Stimulated activated naive CD8-positive, alpha-beta T cell treated with anti-CD3 and anti-CD28 coated beads, Interleukin-15, Interleukin-2, amounts not matched to agents 100 ng/mL and 50 ng/mL, for 24 hours (primary cell): ENCODE measurements around the gene TMEM179B.
A peak's percentile ranks its signal among the peaks of the same experiment; 100 is the strongest.
"Not testable (repeated sequence)": the region's sequence is repeated elsewhere in the genome, so short reads cannot be mapped to it uniquely, and the experiment has no call there.

Source experiments
- H3K27ac Mint-ChIP-seq: one replicate; pipeline ENCODE4 v1.8.0; 2021; ENCODE audit warnings: mild to moderate bottlenecking, mixed read lengths
- H3K27me3 Mint-ChIP-seq: one replicate; pipeline ENCODE4 v1.8.0; 2021; ENCODE audit warnings: mixed read lengths
- H3K36me3 Mint-ChIP-seq: one replicate; pipeline ENCODE4 v1.8.0; 2021; ENCODE audit warnings: low read depth, mixed read lengths
- H3K4me1 Mint-ChIP-seq: one replicate; pipeline ENCODE4 v1.8.0; 2021; ENCODE audit warnings: low read depth, mixed read lengths
- H3K4me3 Mint-ChIP-seq: one replicate; pipeline ENCODE4 v1.8.0; 2021; ENCODE audit warnings: mild to moderate bottlenecking, mixed read lengths
- H3K9me3 Mint-ChIP-seq: one replicate; pipeline ENCODE4 v1.8.0; 2021; ENCODE audit warnings: mixed read lengths

TMEM179B gene, protein sequence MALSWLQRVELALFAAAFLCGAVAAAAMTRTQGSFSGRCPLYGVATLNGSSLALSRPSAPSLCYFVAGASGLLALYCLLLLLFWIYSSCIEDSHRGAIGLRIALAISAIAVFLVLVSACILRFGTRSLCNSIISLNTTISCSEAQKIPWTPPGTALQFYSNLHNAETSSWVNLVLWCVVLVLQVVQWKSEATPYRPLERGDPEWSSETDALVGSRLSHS

DNA sequence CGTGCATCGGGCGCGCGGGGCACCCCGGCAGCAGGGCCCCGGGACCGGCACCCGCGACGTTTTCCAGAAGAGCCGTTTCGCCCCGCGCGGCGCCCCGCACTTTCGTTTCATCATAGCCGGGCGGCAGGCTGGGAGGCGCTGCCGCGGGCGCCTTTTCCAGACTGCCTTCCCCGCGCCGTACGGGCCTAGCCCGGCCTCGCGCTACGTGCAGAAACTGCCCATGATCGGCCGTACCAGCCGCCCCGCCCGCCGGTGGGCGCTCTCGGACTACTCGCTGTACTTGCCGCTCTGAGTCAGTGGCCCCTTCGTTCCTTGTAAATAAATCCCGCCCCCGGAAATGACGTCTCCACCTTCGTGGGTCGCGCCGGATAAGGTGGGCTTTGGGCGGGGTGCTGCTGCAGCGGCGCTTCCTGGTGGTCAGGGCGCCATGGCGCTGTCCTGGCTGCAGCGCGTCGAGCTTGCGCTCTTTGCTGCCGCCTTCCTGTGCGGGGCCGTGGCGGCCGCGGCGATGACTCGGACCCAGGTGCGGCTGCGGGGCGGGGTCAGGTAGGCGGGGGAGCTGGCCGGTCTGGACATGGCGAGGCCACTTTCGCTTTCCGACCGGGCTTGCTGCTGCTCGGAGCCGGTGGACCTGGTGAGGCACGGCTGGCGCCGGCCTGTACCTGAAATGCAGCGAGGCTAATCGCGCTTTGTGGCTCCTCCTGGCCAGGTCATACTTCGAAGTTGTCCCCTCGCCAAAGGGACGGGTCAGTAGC is at the start of gene TMEM179B:
Gene TMEM179B, plus strand, starts transcription at position 398 of the 755 bp plus-strand sequence. Its CDS starts 30 bp downstream, at position 428.
- no peaks in the 10 kb centered on the region for H3K27me3 Mint-ChIP-seq
- peaks cover 48% of the 10 kb centered on the region for H3K4me1 Mint-ChIP-seq
- peak within 1 kb of the TSS; percentile 92 for H3K27ac Mint-ChIP-seq
- peaks cover 48% of the 10 kb centered on the region for H3K36me3 Mint-ChIP-seq
- no peaks in the 10 kb centered on the region for H3K9me3 Mint-ChIP-seq
- H3K4me3 Mint-ChIP-seq: peak within 1 kb of the TSS; percentile 94

DNA sequence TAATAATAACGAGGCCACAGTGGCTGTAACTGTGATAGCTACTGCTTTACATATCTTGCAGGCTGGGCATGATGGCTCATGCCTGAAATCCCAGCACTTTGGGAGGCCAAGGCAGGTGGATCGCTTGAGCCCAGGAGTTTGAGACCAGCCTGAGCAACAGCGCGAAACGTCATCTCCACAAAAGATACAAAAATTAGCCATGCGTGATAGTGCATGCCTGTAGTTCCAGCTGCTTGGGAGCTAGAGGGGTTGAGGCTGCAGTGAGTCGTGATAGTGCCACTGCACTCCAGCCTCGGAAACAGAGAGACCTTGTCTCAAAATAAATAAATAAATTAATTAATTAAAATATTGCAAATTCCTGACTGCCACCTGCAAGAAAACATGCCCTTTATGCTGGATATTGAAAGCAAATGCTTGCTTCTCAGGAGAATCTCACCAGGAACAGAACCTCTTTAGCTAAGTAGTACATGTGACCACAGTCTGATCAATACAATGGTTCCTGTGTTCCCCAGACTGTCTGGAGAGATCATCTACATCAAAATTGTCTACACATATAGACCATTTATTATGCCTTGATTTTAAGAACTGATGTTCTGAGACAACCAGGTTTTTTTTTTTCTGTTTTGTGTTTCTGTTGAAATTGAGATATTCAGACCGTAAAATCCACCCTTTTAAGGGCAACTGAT is 39.6 kb upstream of the TMEM179B start:
- H3K4me3 Mint-ChIP-seq: no peak overlapping the region
- H3K36me3 Mint-ChIP-seq: peaks cover 5% of the 10 kb centered on the region
- H3K27ac Mint-ChIP-seq: no peak overlapping the region
- H3K9me3 Mint-ChIP-seq: no peaks in the 10 kb centered on the region
- no peaks in the 10 kb centered on the region for H3K27me3 Mint-ChIP-seq
- H3K4me1 Mint-ChIP-seq: peaks cover 16% of the 10 kb centered on the region

DNA sequence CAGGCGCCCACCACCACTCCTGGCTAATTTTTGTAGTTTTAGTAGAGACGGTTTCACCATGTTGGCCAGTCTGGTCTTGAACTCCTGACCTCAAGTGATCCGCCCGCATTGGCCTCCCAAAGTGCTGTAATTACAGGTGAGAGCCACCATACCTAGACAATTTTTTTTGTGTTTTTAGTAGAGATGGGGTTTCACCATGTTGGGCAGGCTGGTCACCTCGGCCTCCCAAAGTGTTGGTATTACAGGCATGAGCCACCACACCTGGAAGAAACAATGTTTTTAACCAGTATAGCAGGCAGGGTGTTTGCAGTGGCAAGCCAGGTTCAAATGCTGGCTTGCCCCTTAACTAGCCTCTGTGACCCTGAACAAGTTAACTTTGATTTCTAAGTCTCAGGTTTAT is 37.3 kb upstream of the TMEM179B start:
- H3K9me3 Mint-ChIP-seq, H3K36me3 Mint-ChIP-seq, H3K27ac Mint-ChIP-seq, H3K27me3 Mint-ChIP-seq, H3K4me3 Mint-ChIP-seq: not testable (repeated sequence)
- peaks cover 35% of the 10 kb centered on the region for H3K4me1 Mint-ChIP-seq

DNA sequence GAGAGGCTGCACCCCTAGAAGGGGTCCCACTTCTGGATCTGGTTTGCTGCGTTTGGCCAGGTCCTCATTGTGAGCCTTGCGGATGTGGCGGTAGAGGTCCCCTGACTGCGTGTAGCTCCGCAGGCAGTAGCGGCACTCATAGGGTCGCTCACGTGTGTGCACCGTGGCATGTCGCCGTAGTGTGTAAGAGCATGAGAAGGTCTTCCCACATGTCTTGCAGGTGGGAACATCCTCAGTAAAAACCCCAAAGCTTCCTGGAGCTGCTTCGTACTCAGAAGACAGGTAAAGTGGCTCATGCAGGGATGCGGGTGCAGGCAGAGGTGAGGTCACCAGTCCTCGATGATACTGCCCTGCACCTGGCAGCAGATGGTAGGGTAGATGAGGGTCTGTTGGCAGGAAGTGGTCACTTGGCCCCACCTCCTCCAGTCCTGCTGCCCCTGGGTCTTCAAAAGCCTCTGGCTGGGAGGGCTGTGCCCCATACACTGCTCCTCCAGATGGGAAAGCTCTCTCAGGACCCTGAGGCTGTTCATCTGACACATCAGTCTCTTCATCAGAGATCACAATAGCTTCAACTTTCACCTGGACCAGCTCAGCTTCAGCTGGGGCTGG is 34.9 kb upstream of the TMEM179B start:
- H3K27ac Mint-ChIP-seq: peak overlapping the region; percentile 34
- H3K4me1 Mint-ChIP-seq: peaks cover 35% of the 10 kb centered on the region
- H3K9me3 Mint-ChIP-seq: no peaks in the 10 kb centered on the region
- no peak overlapping the region for H3K4me3 Mint-ChIP-seq
- no peaks in the 10 kb centered on the region for H3K27me3 Mint-ChIP-seq
- peaks cover 5% of the 10 kb centered on the region for H3K36me3 Mint-ChIP-seq

DNA sequence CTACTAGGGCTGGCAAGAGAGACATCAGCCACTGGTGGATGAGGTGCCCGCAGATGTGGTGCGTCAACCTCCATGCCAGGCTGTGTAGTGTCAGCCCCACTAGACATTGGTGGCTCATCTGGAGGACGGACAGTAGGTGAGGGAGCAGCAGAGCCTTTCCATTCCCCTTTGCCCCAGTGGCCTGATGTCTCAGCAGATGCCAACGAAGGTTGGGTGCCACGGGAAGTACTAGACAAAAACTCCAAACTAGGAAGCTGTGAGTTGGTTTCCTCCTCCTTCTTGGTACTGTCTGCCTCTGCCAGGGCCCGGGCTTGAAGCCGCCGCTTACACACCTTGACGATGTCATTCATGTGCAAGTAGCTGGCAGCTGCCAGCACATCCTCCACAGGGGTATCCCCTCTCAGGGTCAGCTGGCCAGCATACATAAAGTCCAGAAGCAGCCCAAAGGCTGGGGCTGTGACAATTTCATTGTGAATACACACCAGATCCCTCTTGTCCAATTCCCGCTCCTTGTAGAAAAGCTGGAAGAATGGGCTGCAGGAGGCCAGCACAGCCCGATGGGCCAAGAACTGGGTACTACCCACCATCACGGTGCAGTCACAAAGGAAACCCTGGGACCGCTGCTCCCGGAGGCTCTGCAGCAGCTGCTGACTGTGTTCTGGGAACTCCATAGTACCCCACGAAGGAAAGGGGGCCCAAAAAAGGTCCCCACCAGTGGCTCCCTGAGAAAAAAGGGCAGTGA is 34.0 kb upstream of the TMEM179B start:
- peaks cover 35% of the 10 kb centered on the region for H3K4me1 Mint-ChIP-seq

DNA sequence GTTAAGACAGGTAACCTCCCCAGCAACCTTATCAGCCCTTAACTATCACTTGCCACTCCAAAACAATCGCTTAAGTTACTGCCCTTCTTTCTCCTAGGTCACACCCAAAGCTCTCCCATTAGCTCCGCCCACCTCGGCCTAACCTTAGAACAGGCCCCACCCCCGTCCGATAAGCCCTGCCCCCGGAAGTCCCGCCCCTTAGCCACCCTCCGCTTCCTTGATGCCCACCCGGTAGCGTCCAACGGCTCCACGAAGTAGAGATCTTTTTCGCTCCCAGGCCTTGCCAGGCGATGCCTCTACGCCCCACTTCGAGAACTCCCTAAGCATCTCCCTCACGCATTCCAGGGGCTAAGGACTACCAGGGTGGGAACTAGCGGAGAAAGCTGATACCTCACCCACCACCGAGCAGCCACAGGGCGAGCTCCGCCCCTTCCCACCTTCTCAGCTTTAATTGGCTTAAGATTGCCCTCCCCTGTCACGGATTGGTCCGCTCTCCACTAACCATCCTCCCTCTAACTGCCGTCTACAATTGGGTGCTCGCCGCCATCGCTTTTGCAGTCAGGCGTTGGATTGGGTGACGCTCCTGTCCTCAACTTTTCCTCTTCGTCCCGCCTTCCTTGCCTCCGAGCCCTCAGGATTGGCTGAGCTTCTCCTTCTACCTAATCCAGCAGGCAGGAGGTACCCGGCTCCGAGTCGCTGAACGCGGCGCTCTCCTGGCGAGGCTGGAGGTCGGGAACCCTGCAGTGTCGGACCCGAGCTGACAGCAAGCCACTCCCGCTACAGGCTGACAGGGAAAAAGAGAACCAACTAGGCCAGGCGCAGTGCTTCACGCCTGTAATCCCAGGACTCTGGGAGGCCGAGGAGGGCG is 33.2 kb upstream of the TMEM179B start, which contains the start of gene ZBTB3:
Gene ZBTB3, minus strand, starts transcription at position 425 of the 868 bp plus-strand sequence. CDS start 496 bp downstream, outside the sequence.
- Mint-ChIP-seq H3K9me3 (no peaks in the 10 kb centered on the region), H3K27me3 (no peaks in the 10 kb centered on the region), H3K27ac (peak within 1 kb of the TSS; percentile 98), H3K36me3 (peaks cover 5% of the 10 kb centered on the region), H3K4me3 (peak within 1 kb of the TSS; percentile 99), H3K4me1 (peaks cover 32% of the 10 kb centered on the region)

More for the DNA sequence above, 34.0 kb upstream of the TMEM179B start:
- Mint-ChIP-seq H3K36me3 (peaks cover 5% of the 10 kb centered on the region), H3K27me3 (no peaks in the 10 kb centered on the region), H3K9me3 (no peaks in the 10 kb centered on the region), H3K4me3 (peak overlapping the region; percentile 99), H3K27ac (peak overlapping the region; percentile 98)

DNA sequence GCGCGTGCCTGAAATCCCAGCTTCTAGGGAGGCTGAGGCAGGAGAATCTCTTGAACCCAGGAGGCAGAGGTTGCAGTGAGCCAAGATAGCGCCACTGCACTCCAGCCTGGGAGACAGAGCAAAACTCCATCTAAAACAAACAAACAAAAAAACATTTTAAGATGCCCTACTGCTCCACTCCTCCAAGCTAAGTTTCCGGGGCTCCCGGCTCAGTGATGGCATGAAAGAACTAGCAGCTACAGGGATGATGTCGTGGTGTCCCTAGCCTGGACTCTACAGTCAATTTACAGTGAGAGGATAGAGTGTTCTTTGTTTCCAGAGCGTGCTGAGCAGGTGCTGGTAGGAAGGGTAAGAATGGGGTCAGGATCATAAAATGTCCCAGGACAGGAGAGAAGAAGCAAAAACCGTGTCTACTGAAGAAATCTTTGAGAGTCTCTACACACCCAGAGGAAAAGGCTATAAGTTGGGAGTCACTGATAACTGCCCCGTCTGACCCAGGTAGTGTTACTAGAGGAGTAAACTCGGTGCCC is 32.1 kb upstream of the TMEM179B start:
- H3K27me3 Mint-ChIP-seq: no peaks in the 10 kb centered on the region
- peaks cover 25% of the 10 kb centered on the region for H3K4me1 Mint-ChIP-seq
- peak overlapping the region; percentile 99 for H3K4me3 Mint-ChIP-seq
- no peaks in the 10 kb centered on the region for H3K9me3 Mint-ChIP-seq
- peaks cover 5% of the 10 kb centered on the region for H3K36me3 Mint-ChIP-seq
- no peak overlapping the region for H3K27ac Mint-ChIP-seq

DNA sequence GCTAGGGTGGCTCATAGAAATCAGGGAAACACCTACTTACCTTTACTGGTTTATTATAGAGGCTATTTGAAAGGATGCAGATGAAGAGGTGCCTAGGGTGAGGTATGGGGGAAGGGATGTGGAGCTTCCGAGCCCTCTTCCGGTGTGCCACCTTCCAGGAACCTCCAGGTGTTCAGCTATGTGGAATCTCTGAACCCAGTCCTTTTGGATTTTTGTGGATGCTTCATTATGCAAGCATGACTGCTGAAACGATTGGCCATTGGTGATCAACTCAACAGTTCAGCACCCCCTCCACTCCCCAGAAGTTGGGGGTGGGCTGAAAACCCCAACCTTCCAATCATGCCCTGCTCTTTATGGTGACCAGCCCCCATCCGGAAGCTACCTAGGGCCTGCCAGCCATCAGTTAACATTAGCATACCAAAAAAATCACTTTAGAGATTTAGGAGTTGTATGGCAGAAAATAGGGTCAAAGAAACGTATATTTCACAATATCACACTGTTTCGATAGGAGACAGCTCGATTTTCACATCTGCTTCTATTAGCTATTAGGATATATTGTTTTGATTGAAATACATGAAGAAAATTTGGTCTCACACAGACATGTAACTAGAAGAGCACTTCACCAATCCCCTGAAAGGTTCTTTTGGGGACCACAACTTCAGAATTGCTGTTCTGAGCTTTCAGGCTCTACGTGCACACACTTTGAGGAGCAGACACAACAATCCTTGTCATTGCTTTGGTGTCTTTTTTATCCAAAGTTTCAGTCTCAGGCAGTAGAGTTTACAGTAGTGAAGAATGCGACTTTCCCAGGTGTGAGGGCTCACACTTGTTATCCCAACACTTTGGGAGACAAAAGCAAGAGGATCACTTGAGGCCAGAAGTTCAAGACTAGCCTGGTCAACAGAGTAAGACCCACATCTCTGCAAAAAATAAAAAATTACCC is 29.1 kb upstream of the TMEM179B start:
- H3K36me3 Mint-ChIP-seq: peaks cover 12% of the 10 kb centered on the region
- H3K4me3 Mint-ChIP-seq: no peak overlapping the region
- peaks cover 28% of the 10 kb centered on the region for H3K4me1 Mint-ChIP-seq
- H3K27me3 Mint-ChIP-seq: no peaks in the 10 kb centered on the region
- H3K9me3 Mint-ChIP-seq: no peaks in the 10 kb centered on the region
- no peak overlapping the region for H3K27ac Mint-ChIP-seq

DNA sequence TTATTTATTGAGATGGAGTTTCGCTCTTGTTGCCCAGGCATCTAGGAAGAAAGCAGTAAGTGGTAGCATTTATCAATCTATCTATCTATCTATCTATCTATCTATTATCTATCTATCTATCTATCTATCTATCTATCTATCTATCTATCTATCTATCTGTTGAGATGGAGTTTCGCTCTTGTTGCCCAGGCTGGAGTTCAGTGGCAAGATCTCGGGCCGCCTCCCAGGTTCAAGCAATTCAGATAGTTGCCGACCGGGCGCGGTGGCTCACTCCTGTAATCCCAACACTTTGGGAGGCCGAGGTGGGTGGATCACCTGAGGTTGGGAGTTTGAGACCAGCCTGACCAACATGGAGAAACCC is 26.4 kb upstream of the TMEM179B start:
- peak overlapping the region; percentile 99 for H3K4me3 Mint-ChIP-seq
- H3K27me3 Mint-ChIP-seq, H3K9me3 Mint-ChIP-seq: not testable (repeated sequence)
- H3K36me3 Mint-ChIP-seq: peaks cover 27% of the 10 kb centered on the region
- peaks cover 23% of the 10 kb centered on the region for H3K4me1 Mint-ChIP-seq
- H3K27ac Mint-ChIP-seq: peak overlapping the region; percentile 75

DNA sequence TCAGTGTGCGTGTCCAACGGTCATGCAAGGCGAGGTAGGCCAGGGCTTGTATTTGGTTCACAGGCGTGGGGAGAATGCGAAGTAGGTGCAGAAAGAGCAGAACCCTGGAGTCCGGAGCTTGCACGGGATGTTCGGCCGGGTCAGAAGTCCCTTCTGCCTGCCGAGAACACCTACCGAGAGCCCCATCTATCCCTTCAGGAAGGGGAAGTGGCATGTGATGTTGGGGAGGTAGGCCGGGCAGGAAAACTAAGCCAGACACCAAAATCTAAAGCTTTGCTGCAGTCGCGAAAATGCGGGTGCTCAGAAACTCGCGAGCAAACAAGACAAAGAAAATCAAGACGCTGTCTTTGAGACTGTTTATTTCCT is 16.4 kb upstream of the TMEM179B start:
- H3K27me3 Mint-ChIP-seq: no peaks in the 10 kb centered on the region
- peak overlapping the region; percentile 94 for H3K27ac Mint-ChIP-seq
- H3K36me3 Mint-ChIP-seq: peaks cover 13% of the 10 kb centered on the region
- no peaks in the 10 kb centered on the region for H3K9me3 Mint-ChIP-seq
- H3K4me3 Mint-ChIP-seq: peak overlapping the region; percentile 88
- peaks cover 28% of the 10 kb centered on the region for H3K4me1 Mint-ChIP-seq

DNA sequence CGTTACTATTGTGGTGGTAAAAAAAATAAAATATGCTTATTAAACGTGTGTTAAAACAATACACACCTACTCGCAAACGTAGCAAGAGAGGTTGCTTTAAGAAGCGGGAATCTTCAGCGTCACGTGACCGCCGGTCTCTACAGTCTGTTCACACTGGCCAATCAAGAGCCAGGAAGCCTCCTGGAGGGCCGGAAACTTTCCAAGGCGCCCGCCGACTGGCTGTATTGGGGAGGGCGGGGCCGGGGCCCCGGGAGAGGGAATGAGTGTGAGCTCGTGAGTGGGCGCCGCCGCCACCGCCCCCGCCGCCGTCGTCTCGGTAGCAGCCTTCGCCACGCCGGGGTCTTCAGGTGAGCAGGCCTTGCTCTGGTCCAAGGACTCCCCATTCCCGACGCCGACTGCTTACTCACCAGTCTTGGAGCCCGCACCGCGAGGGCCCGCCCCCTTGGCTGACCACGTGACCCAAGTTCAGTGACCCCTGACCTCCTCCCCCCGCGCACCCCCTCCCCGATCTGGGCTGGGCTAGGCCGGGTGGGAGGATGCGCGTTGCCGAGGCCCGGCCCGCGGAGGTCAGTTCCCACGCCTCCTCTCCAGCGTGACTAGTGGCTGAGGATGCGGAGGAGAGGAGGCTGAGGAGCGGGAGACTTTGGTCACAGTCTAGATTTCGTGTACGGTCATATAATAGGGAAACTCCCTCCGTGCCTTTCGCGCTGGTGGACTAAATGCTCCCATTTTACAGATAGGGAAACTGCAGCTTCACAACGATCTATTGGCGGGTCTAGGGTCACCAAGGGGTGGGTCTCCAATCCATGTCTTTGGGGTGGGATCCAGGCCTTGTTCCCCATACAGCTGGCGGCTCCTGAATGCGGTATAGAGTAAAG is 15.8 kb upstream of the TMEM179B start, which contains the start of gene TAF6L:
Gene TAF6L, plus strand, starts transcription at position 253 of the 878 bp plus-strand sequence. CDS start 4,388 bp downstream, outside the sequence.
- H3K27ac Mint-ChIP-seq: peak within 1 kb of the TSS; percentile 94
- peaks cover 28% of the 10 kb centered on the region for H3K4me1 Mint-ChIP-seq
- peak within 1 kb of the TSS; percentile 88 for H3K4me3 Mint-ChIP-seq
- H3K36me3 Mint-ChIP-seq: peaks cover 13% of the 10 kb centered on the region
- no peaks in the 10 kb centered on the region for H3K9me3 Mint-ChIP-seq
- no peaks in the 10 kb centered on the region for H3K27me3 Mint-ChIP-seq

DNA sequence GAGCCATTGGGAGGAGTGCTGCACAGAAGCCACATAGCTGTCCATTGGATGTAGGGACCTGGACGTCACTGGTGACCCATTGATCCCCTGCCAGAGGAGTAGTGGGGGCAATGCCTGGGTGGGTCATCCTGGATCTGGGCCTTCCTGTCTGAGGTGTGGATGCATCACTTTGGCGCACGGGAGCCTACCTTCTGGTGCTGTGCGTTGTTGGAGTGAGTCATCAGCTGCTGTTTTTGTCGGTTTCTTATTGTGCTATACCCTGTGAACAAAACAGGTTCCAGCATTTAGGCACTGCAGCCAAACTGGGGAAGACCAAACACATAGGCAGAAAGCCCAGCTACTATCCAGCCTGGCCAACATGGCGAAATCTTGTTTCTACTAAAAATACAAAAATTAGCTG is 12.8 kb upstream of the TMEM179B start:
- Mint-ChIP-seq H3K4me3 (no peak overlapping the region), H3K27ac (no peak overlapping the region), H3K27me3 (no peaks in the 10 kb centered on the region), H3K36me3 (peaks cover 21% of the 10 kb centered on the region), H3K9me3 (no peaks in the 10 kb centered on the region), H3K4me1 (peaks cover 41% of the 10 kb centered on the region)
